Posterior cingulate gyrus (tissue), 11 donors: ENCODE measurements around the gene FRAS1.
"Not testable (repeated sequence)": the region's sequence is repeated elsewhere in the genome, so short reads cannot be mapped to it uniquely, and the experiment has no call there.

Experiments used
- DNase-seq, 10 donors: peaks; one replicate each; pipeline versions ENCODE4 v3.0.0 to v3.0.0-alpha.2; 2020 to 2021; ENCODE audit warnings: mixed read lengths in 3 of 10
- intact Hi-C: fragments of 100-400 bp; cut with DNase I; formaldehyde crosslinking; loops from one replicate; pipeline ENCODE4 v1.15.1; 2023

The FRAS1 gene

GRCh38 chr4:78310740-78311115 is 253.6 kb downstream of the FRAS1 start:
- intact Hi-C loops = no loop called here
- DNase-seq = no peak

- no peak for DNase-seq
- intact Hi-C loops = no loop called here
Measured at GRCh38 chr4:78311306-78311705, 254.2 kb downstream of the FRAS1 start.

- intact Hi-C loops = no loop called here
- no peak for DNase-seq
Measured at GRCh38 chr4:78312989-78313753, 256.0 kb downstream of the FRAS1 start.

GRCh38 chr4:78313754-78314120 is 256.6 kb downstream of the FRAS1 start:
- intact Hi-C loops = no loop called here
- no peak for DNase-seq

- intact Hi-C loops = no loop called here
- no peak for DNase-seq
Measured at GRCh38 chr4:78318126-78318525, 261.0 kb downstream of the FRAS1 start.

DNA sequence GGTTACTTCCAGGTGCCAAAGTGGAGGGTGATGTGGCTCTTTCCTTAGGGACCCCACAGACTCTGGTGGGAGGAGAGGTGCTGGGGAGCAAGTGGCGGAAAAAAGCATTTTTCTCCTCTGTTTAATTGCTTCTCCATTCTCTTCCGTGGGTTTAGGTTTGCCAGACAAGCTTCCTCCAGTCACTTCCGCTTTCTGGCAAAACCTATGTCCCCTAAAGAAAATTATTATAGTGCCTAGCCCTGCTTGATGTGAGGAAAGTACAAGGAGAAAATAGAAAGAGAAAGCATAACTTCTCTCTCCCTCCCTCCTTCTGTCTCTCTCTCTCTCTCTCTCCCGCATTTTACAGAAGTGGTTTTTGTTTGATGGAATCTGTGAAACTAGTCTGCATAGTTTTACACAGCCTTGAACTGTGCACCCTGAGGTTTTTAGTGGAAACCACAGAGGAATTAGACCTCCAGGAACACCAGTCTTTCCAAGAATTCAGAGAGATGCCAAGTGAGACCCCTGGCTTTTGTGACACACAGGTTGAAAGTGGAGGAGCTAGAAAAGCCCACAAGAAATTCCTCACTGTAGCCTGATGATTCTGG is 263.3 kb downstream of the FRAS1 start:
- intact Hi-C loops = no loop called here
- no peak for DNase-seq

GRCh38 chr4:78322032-78322431 is 264.9 kb downstream of the FRAS1 start:
- intact Hi-C loops = no loop called here
- no peak for DNase-seq

DNA sequence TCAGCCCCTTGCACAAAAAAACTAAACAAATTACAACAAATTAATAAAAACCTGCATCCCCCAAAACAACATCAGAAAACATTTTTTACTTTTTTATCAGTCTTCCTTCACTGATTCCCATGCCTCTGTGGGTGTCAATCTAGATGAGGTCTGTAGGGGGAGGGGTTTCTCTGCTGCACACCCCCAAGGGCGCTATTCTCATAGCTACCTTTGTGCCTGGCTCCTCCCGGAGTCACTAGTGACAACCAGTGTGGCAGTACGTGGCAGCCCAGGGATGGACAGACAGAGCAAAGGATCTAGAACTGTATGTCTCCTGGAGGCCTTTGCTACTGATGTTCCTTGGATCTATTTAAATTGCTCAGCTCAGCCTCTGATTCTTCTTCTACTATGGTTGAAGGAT is 266.3 kb downstream of the FRAS1 start:
- intact Hi-C loops = no loop called here
- no peak for DNase-seq

GRCh38 chr4:78324625-78325024 is 267.5 kb downstream of the FRAS1 start:
- DNase-seq = no peak
- intact Hi-C loops = no loop called here

DNA sequence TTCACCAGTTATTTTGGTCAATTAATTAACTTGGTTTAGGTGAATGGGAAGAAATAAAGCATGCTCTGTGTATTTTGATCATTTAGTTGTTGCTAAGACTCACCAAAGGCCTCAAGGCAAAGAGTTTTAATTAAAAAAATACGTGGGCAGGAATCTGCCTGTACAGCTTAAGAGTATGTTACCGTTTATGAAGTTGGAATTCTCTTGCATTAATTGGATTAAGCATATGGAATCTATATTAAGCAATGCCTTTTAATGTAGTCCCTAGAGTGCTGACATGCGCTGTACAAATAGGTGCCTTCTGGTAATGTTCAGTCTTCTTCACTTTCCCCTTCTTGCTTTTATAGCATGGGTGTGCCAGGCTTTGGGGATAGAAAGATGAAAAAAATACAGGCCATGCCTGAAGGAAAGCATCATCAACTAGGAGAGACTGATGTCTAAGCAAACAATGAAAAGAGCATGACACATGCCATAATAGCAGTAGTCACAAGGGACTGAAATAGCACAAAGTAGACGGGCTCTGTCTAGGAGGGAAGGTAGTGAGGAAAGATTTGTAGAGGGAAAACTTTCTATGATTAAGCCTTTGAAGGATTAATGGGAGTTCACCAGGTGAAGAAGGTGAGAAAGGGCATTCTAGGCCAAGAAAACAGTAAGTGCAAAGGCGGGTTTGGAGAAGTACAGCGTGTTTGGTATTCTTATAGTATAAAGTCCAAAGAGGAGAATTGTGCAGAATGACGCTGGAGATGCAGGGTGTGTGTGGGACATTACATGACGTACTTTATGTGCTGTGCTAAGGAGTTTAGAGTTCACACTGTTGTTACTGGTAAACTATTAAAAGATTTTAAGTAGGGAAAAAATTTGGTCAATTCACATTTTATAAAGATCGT is 268.4 kb downstream of the FRAS1 start:
- intact Hi-C loops = no loop called here
- no peak for DNase-seq

DNA sequence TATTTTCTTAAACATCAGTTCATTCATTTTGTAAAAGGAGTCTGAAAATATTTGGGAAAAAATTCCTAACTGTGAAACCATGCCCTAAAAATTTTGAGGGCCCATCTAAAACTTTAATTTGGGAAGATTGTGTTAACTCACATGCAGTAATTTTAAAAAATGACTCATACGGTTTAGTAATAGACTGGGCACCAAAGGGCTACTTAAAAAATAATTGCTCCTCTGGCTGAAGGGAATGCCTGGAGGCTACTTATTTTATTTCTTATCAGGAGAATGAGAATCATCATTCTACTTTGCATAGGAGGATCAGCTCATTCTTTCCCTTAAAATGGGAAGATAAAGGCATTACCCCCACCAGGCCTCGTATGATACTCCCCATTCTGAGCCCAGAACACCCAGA is 271.5 kb downstream of the FRAS1 start:
- intact Hi-C loops, DNase-seq: not testable (repeated sequence)

- no peak for DNase-seq
- intact Hi-C loops = no loop called here
Measured at GRCh38 chr4:78331186-78331585, 274.1 kb downstream of the FRAS1 start.

GRCh38 chr4:78331965-78332364 is 274.8 kb downstream of the FRAS1 start:
- DNase-seq = no peak
- intact Hi-C loops = no loop called here

DNA sequence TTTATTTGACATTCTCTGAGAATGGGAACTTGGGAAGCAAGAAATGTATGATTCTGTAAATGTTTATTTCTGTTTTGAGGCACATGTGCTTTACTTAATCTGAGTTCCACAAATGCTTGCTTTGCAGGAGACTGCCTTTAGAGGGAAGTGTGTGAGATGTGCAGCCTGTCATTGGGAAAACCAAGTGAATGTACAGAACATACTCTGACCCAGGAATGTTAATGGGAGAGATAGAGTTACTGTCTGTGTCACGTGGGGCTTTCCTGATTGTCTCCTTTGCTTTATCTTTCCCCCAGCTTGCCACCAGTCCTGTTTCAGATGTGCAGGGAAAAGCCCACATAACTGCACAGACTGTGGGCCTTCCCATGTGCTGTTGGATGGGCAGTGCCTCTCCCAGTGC is 275.9 kb downstream of the FRAS1 start:
- intact Hi-C loops = no loop called here
- no peak for DNase-seq

DNA sequence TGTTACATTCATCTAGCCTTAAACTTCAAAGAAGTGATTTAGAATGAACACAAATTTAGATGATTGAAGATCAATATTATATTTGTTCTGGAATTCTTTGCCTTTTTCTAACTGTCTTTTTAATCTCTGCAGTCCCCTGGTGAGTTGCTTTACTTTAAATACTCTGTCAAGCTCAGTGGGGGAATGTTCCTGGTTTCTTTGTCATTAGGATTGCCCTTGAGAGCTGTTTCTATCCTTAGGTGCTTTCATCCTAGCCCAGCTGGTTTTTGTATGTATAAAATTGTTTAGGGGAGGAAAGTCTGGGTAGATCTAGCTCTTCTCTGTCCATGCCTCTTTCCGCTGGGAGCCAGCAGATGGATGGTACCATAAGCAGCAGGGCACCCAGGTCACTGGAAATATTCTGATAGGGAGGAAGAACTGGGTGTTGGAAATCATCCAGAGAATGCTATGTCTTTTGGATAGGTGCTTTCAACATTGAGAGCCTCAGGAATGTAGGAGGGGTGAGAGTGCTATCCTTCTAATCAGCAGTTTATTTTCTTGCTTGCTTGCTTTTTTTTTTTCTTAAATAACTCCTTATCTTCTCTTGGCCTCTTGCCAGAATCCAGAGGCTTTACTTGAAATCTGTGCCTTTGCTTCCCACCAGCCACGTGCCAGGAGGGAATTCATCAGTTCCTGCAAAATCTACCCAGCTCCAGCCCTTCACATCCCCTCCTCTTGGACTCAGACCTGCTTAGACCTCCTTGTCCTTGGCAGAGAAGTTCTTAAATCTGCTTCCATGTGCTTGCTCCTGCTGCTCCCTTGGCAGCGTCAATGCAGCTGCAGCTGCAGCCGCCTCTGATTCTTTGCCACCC is 279.2 kb downstream of the FRAS1 start:
- peak in 1 of 10 donors; percentile 9 for DNase-seq
- intact Hi-C loops = no loop called here

GRCh38 chr4:78337244-78338020 is 280.3 kb downstream of the FRAS1 start:
- DNase-seq = no peak
- intact Hi-C loops = no loop called here

DNA sequence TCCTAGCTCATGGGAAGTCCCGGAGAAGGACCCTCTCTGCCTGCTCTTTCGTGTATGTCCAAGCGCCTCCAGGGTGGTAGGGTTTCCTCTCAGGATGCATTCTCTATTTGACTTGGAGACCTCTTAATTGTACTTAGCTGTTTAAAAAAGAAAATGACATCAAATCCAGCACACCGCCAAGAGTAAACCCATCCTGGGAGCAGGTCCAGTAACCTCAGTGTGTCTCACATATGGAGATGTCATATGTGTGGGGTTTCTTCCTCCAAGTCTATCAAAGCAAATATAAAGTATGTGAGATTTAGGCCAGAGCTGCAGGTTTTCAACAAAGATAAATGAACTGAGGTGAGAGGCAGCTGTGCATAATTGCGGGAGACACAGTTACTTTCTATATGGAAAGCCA is 285.0 kb downstream of the FRAS1 start:
- no peak for DNase-seq

DNA sequence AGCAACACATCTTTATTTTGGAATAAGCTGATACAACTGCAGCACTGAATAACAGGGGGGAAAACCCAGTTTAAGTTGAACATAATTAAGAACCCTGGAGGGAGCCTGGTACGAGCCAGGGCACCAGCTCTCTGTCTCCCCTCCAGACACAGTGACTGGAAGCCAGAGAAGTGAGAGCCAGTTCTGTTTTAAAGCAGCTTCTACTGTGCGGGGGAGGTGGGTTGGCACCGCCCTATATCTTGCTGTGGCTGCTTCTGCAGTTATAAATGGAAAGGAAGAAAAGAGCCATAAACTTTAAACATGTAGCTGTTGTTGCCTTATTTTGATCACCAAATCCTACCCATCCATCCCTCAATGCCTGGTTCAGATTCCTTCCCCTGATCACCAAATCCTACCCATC is 286.6 kb downstream of the FRAS1 start:
- peak in 6 of 10 donors; percentile 14 to 92 (median 40) for DNase-seq
- intact Hi-C loops = no loop called here

More for the DNA sequence above, 285.0 kb downstream of the FRAS1 start:
- intact Hi-C loops = no loop called here

DNA sequence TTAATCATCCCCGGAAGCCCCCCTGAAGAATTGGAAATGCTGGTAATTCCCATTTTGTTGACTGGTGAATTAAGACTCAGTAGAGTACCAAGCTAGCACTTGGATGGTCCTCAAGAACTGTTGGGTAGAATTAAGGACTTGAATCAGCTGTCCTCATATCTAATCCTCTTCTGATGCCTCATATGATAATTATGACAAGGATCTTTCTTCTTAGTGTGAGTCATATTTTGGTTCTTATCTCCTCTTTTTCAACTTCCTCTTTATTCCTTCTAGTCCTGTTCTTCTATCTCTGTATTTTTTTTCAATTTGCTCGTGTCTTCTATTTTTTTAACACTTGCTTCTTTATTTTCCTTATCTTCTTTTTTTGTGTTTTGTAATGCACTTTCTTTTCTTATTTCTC is 288.1 kb downstream of the FRAS1 start:
- intact Hi-C loops = no loop called here
- DNase-seq = no peak

GRCh38 chr4:78346222-78346621 is 289.1 kb downstream of the FRAS1 start:
- no peak for DNase-seq
- intact Hi-C loops = no loop called here
